Measurements from ENCODE around the gene POU6F2.

POU6F2 gene

GRCh38 chr7:39490296-39490695, 512.6 kb downstream of the POU6F2 start:
- TF ChIP-seq YY1 (IDR thresholded peaks at IDR 0.05; ENCODE audit: low read depth), result no peak
- TF ChIP-seq RAD21 (IDR thresholded peaks at IDR 0.05; ENCODE audit: low read depth), result no peak
- TF ChIP-seq TCF12 (IDR thresholded peaks at IDR 0.05; ENCODE audit: low read depth), result no peak
- TF ChIP-seq EP300 (IDR thresholded peaks at IDR 0.05; ENCODE audit: borderline replicate concordance), result no peak
- TF ChIP-seq EGR1 (IDR thresholded peaks at IDR 0.05), result no peak
- no peak for TF ChIP-seq NFIC (IDR thresholded peaks at IDR 0.05)
- no peak for TF ChIP-seq CEBPB (IDR thresholded peaks at IDR 0.05)
- TF ChIP-seq REST (IDR thresholded peaks at IDR 0.05; ENCODE audit: low read depth), result no peak
- no peak for TF ChIP-seq TEAD4 (IDR thresholded peaks at IDR 0.05)
- no peak for TF ChIP-seq TAF1 (IDR thresholded peaks at IDR 0.05; ENCODE audit: low read depth)
- no peak for TF ChIP-seq CREB1 (IDR thresholded peaks at IDR 0.05; ENCODE audit: low read depth)
- TF ChIP-seq MAX (IDR thresholded peaks at IDR 0.05), result no peak
- no peak for TF ChIP-seq USF1 (IDR thresholded peaks at IDR 0.05)
- TF ChIP-seq ZBTB7A (IDR thresholded peaks at IDR 0.05; ENCODE audit: low read depth), result no peak
- no peak for TF ChIP-seq FOXM1 (IDR thresholded peaks at IDR 0.05; ENCODE audit: borderline replicate concordance, low read depth)

GRCh38 chr7:39493934-39494333, 516.2 kb downstream of the POU6F2 start:
- TF ChIP-seq MAX (IDR thresholded peaks at IDR 0.05), result no peak
- no peak for TF ChIP-seq EP300 (IDR thresholded peaks at IDR 0.05; ENCODE audit: borderline replicate concordance)
- no peak for TF ChIP-seq TEAD4 (IDR thresholded peaks at IDR 0.05)
- no peak for TF ChIP-seq CEBPB (IDR thresholded peaks at IDR 0.05)
- no peak for TF ChIP-seq FOXM1 (IDR thresholded peaks at IDR 0.05; ENCODE audit: borderline replicate concordance, low read depth)

- TF ChIP-seq TCF12 (IDR thresholded peaks at IDR 0.05; ENCODE audit: low read depth), result no peak
- no peak for TF ChIP-seq TAF1 (IDR thresholded peaks at IDR 0.05; ENCODE audit: low read depth)
- no peak for TF ChIP-seq REST (IDR thresholded peaks at IDR 0.05; ENCODE audit: low read depth)
- TF ChIP-seq CEBPB (IDR thresholded peaks at IDR 0.05), result no peak
- TF ChIP-seq EP300 (IDR thresholded peaks at IDR 0.05; ENCODE audit: borderline replicate concordance), result no peak
- TF ChIP-seq RAD21 (IDR thresholded peaks at IDR 0.05; ENCODE audit: low read depth), result no peak
- TF ChIP-seq MAX (IDR thresholded peaks at IDR 0.05), result no peak
- TF ChIP-seq ZBTB7A (IDR thresholded peaks at IDR 0.05; ENCODE audit: low read depth), result no peak
- no peak for TF ChIP-seq USF1 (IDR thresholded peaks at IDR 0.05)
- TF ChIP-seq EGR1 (IDR thresholded peaks at IDR 0.05), result no peak
Observed at GRCh38 chr7:39501358-39501757, 523.6 kb downstream of the POU6F2 start.

GRCh38 chr7:39504963-39505362, 527.3 kb downstream of the POU6F2 start:
- TF ChIP-seq MAX (IDR thresholded peaks at IDR 0.05) (no peak), REST (IDR thresholded peaks at IDR 0.05; ENCODE audit: low read depth) (no peak), FOXM1 (IDR thresholded peaks at IDR 0.05; ENCODE audit: borderline replicate concordance, low read depth) (no peak), TEAD4 (IDR thresholded peaks at IDR 0.05) (no peak)
